Esophagus squamous epithelium (tissue), 5 donors: ENCODE results near the gene SVIL. TPM values are rescaled to one million over a fixed set of nuclear protein-coding genes. Genes with fewer than 3 reads are reported as not detected.
"Not testable (repeated sequence)": the region's sequence is repeated elsewhere in the genome, so short reads cannot be mapped to it uniquely, and the experiment has no call there.

ENCODE experiments used
- DNase-seq: peaks from one replicate; lab custom pipeline; 2025; lab: John Stamatoyannopoulos, UW
- H3K27ac ChIP-seq, 4 donors: fragments of 200-600 bp; sonication (generic); one replicate each; pipeline ENCODE4 v1.5.1; 2016 to 2019; ENCODE audit warnings: mild to moderate bottlenecking in 1 of 4
- H3K27me3 ChIP-seq, 4 donors: fragments of 200-600 bp; sonication (generic); 1 replicate in 3 of 4; 2 replicates in 1 of 4; pipeline versions ENCODE4 v1.5.1 to v1.6.0; 2017 to 2021; ENCODE audit warnings: antibody characterized with exemption in 1 of 4
- H3K36me3 ChIP-seq, 3 donors: fragments of 200-600 bp; sonication (generic); one replicate each; pipeline ENCODE4 v1.5.1; 2016 to 2019
- H3K4me1 ChIP-seq, 3 donors: fragments of 200-600 bp; sonication (generic); one replicate each; pipeline ENCODE4 v1.5.1; 2017 to 2019
- H3K4me3 ChIP-seq, 4 donors: fragments of 200-600 bp; sonication (generic); 1 replicate in 3 of 4; 2 replicates in 1 of 4; pipeline ENCODE4 v1.5.1; 2016 to 2019; ENCODE audit warnings: mild to moderate bottlenecking in 2 of 4, moderate library complexity in 1 of 4
- H3K9me3 ChIP-seq, 3 donors: fragments of 200-600 bp; sonication (generic); one replicate each; pipeline ENCODE4 v1.5.1; 2016 to 2019
- POLR2A ChIP-seq, 4 donors: fragments of 450-650 bp; IDR thresholded peaks; one replicate each; pipeline ENCODE4 v1.6.1; 2017; ENCODE audit warnings: antibody characterized with exemption in 4 of 4, mild to moderate bottlenecking in 4 of 4, moderate library complexity in 3 of 4
- WGBS, 2 donors: methylation state at CpG; one replicate each; pipeline ENCODE4 v1.1.5; 2018; 5-methylcytosine and 5-hydroxymethylcytosine counted together
- intact Hi-C: fragments of 100-400 bp; cut with DNase I; formaldehyde crosslinking; loops from one replicate; pipeline ENCODE4 v1.15.0; 2022
- total RNA-seq, 4 donors: library from RNA; depleted of rRNA; stranded (reverse); fragments of >200 nt; gene quantifications; one replicate each; pipeline ENCODE4 v1.1.0, GENCODE V29; 2016
- TF ChIP-seq, protein P1 (sequence below), 6 experiments: fragments of 450-650 bp in 4 of 6; fragments of 200-600 bp in 2 of 6; sonication (generic) in 2 of 6; IDR thresholded peaks; one replicate each; pipeline ENCODE4 v1.5.1; 2016 to 2019; ENCODE audit warnings: antibody characterized with exemption in 6 of 6, mild to moderate bottlenecking in 4 of 6, moderate library complexity in 4 of 6
- donor health status: DM: yes; HTN: yes; CAD: no.

The SVIL gene
- total RNA-seq, 4 donors from 2014 or later: 71.1 to 227 (median 147) TPM

DNA sequence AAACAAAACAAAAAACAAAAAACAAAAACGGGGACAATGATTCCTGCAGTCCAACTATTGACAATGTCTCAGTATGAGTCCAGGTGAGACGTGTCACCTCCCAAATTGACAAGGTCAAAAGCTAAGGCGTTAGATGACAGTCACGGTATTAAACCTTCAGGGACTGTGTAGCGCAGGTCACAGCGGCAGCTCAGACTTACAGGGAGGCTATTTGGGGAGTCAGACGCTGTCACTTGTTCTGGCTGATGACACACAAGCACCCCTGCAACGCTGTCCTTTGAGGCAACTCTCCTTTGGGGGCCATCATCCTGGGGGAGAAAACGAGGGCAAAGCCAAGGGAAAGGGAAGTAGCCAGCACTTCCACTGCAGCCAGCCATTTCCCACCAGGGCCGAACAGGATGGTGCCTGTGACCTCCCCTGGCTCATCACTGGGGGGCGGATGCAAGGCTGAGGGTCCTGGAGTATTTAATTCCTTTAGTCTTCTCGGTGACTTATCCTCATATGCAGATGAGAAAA lies 55.3 kb downstream of the SVIL start:
- TF ChIP-seq POLR2A (IDR thresholded peaks at IDR 0.05): no peak
- TF ChIP-seq, protein P1, sequence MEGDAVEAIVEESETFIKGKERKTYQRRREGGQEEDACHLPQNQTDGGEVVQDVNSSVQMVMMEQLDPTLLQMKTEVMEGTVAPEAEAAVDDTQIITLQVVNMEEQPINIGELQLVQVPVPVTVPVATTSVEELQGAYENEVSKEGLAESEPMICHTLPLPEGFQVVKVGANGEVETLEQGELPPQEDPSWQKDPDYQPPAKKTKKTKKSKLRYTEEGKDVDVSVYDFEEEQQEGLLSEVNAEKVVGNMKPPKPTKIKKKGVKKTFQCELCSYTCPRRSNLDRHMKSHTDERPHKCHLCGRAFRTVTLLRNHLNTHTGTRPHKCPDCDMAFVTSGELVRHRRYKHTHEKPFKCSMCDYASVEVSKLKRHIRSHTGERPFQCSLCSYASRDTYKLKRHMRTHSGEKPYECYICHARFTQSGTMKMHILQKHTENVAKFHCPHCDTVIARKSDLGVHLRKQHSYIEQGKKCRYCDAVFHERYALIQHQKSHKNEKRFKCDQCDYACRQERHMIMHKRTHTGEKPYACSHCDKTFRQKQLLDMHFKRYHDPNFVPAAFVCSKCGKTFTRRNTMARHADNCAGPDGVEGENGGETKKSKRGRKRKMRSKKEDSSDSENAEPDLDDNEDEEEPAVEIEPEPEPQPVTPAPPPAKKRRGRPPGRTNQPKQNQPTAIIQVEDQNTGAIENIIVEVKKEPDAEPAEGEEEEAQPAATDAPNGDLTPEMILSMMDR (IDR thresholded peaks at IDR 0.05): no peak
- Histone ChIP-seq H3K27ac (no peak overlapping the region), H3K9me3 (no peaks in the 10 kb centered on the region), H3K27me3 (no peaks in the 10 kb centered on the region), H3K4me1 (peaks cover 0 to 43% (median 3%) of the 10 kb centered on the region in 3 donors), H3K36me3 (peaks cover 0 to 47% (median 0%) of the 10 kb centered on the region in 3 donors), H3K4me3 (no peak overlapping the region)
- intact Hi-C loops: no loop called here
- no peak for DNase-seq
- 70 to 85% methylated on average over 11 of the region's 12 CpGs for WGBS, 2 donors

DNA sequence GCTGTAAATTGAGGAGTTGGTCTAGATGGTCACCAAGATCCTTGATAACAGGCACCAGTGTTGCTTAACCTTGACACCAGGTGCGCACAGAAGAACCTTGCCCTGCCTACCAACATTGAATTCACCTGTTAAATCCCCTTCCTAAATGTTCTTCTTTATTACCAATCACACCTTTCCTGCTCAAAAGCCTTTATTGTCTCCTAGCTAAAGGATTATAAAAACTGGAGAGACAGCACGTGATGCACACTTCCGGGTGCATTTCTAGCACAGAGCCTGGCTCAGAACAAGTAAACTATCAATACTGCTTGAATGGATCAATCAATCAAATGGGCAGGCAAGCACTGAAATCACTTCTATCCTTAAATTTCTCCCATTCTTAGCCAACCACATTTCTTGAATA lies 56.3 kb downstream of the SVIL start:
- Histone ChIP-seq H3K9me3 (no peaks in the 10 kb centered on the region), H3K27ac (no peak overlapping the region), H3K4me3 (no peak overlapping the region), H3K4me1 (peaks cover 0 to 32% (median 3%) of the 10 kb centered on the region in 3 donors), H3K36me3 (peaks cover 0 to 46% (median 0%) of the 10 kb centered on the region in 3 donors), H3K27me3 (no peaks in the 10 kb centered on the region)
- TF ChIP-seq POLR2A (IDR thresholded peaks at IDR 0.05): no peak
- TF ChIP-seq, protein P1 (IDR thresholded peaks at IDR 0.05): no peak
- WGBS, 2 donors: 72 to 86% methylated on average over 3 of the region's 3 CpGs
- DNase-seq: no peak
- intact Hi-C loops: no loop called here

DNA sequence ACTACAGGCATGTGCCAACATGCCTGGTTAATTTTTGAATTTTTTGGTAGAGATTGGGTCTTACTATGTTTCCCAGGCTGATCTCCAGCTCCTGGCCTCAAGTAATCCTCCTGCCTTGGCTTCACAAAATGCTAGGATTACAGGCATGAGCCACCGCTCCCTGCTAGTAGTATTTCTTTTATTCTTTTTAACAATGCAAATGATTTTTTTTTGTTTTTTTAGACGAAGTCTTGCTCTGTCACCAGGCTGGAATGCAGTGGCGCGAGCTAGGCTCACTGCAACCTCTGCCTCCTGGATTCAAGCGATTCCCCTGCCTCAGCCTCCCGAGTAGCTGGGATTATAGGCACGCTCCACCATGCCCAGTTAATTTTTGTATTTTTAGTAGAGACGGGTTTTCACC lies 58.1 kb downstream of the SVIL start:
- Histone ChIP-seq H3K27ac (no peak overlapping the region), H3K4me1 (peaks cover 0 to 22% (median 3%) of the 10 kb centered on the region in 3 donors), H3K4me3 (no peak overlapping the region), H3K9me3 (no peaks in the 10 kb centered on the region), H3K36me3 (peaks cover 0 to 37% (median 0%) of the 10 kb centered on the region in 3 donors), H3K27me3 (no peaks in the 10 kb centered on the region)
- TF ChIP-seq POLR2A (IDR thresholded peaks at IDR 0.05): no peak
- TF ChIP-seq, protein P1 (IDR thresholded peaks at IDR 0.05): no peak
- intact Hi-C loops: no loop called here
- WGBS, 2 donors: 48 to 60% methylated on average over 8 of the region's 8 CpGs
- DNase-seq: no peak

DNA sequence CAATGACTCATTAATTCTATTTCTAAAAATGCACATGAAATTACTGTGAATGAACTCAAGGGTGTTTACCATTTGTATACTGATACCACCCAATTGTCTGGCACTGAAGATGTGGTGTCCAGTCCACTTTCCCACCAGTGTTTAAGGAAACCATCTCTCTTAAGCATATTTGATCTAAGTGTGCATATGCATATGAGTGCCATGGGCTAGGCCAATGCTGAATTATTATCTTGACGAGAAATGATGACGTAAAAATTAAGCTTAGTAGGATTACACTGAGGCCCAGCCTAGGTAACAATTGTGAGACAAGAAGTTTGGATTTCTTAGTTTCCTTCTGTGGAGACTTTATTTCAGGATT lies 59.7 kb downstream of the SVIL start:
- TF ChIP-seq, protein P1 (IDR thresholded peaks at IDR 0.05): no peak
- no peak for TF ChIP-seq POLR2A (IDR thresholded peaks at IDR 0.05)
- peaks cover 0 to 30% (median 0%) of the 10 kb centered on the region in 3 donors for H3K36me3 ChIP-seq
- intact Hi-C loops: no loop called here
- H3K27ac ChIP-seq: no peak overlapping the region
- 84 to 86% methylated on average over 2 of the region's 2 CpGs for WGBS, 2 donors
- no peak overlapping the region for H3K4me3 ChIP-seq
- H3K4me1 ChIP-seq: peaks cover 0 to 18% (median 3%) of the 10 kb centered on the region in 3 donors
- DNase-seq: no peak
- H3K9me3 ChIP-seq: no peaks in the 10 kb centered on the region
- no peaks in the 10 kb centered on the region for H3K27me3 ChIP-seq

DNA sequence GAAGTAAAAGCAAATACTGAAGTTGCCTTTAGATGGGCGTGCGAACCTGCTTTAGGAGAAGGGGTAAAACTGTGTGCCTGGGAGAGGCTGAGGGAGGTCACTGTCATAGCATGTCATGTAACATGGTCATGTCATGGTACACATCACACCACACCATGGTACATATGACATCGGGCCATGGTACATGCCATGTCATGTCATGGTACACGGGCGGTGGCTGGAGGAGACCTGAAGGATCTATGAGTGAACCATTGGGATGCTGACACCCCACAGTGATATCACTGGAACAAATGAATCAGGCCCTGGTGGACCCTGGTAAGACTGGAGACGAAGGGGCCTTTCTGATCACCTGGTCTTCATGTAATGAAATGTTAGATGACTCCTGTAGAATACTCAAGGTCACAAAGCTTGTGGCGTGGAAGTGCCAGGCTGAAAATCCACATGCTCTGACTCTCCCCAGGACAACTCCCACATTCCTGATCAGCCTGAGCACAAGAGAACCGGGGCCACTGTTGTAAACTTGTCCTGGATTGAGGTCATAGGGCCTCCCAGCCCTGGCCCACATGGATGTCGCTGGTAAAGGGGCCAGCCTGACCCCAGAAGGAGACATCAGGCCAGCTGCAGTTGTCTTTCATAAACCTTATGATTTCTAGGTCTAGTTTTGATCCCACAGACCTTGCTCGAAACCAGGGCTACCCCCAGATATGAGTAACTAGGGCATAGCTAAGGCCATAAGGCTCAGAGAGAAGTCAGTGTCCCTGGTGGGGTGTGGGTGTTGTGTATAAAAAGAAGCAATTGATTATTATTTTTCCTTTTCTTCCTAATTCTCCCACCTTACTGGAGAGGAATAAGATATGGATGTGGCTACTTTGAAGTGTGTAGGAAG lies 60.3 kb downstream of the SVIL start:
- 93 to 95% methylated on average over 9 to 10 of the region's 10 CpGs for WGBS, 2 donors
- intact Hi-C loops, DNase-seq: not testable (repeated sequence)

DNA sequence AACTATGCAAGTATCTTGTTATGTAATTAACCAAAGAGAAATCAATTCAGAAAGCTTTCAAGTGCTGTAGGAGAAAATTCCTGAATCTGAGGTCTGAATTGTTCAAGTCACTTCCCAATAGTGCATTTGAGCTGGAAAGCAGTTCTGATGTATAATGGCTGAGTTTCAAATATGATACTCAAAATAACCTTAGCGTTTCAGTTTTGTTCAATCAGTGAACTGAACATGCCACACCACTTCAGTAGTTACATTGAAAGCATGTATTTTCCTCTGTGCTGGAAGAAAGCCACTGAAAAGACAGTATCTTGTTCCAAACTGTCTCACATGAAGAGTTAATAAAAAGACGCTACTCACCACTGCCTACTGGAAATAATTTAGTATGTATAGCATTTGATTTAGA lies 64.5 kb downstream of the SVIL start:
- 42 to 47% methylated on average over 2 of the region's 2 CpGs for WGBS, 2 donors
- intact Hi-C loops: not testable (repeated sequence)

More for the DNA sequence above, 60.3 kb downstream of the SVIL start:
- H3K27ac ChIP-seq, H3K4me3 ChIP-seq, H3K27me3 ChIP-seq, H3K9me3 ChIP-seq: not testable (repeated sequence)
- H3K4me1 ChIP-seq: peaks cover 0 to 18% (median 3%) of the 10 kb centered on the region in 3 donors
- H3K36me3 ChIP-seq: peaks cover 0 to 23% (median 0%) of the 10 kb centered on the region in 3 donors

More for the DNA sequence above, 64.5 kb downstream of the SVIL start:
- DNase-seq, H3K27me3 ChIP-seq, H3K9me3 ChIP-seq, H3K4me1 ChIP-seq, H3K4me3 ChIP-seq, H3K27ac ChIP-seq: not testable (repeated sequence)
- H3K36me3 ChIP-seq: peaks cover 0 to 49% (median 0%) of the 10 kb centered on the region in 3 donors
